ENCODE data around the gene ERMN. TPM values are rescaled to one million over a fixed set of nuclear protein-coding genes. Genes with fewer than 3 reads are reported as not detected.
A peak's percentile ranks its signal among the peaks of the same experiment; 100 is the strongest.

Gene ERMN
- total RNA-seq, 1 donor from 2014 or later, result not detected

DNA sequence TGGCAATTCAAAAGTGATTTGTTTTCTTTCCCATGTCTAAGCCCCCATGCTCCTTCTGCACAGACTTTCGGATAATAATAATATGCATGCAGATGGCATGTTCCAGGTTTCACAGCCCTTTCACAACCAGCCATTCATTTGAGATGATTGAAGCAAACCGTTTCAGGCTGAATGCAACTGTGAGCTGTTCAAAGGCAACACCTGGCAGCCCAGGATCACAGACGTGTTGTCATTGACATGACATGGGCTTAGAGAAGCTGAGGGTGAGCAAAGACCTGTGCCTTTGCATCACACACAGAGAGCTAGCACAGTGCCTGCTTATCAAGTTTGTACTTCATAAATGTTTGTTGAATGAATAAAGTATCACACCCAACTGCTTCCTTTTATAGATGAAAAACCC, 12.4 kb upstream of the ERMN start:
- Mint-ChIP-seq H3K36me3 (ENCODE audit: unreplicated experiment) (peaks cover 5% of the 10 kb centered on the region), H3K4me3 (ENCODE audit: unreplicated experiment) (no peak overlapping the region), H3K9me3 (ENCODE audit: unreplicated experiment) (peaks cover 7% of the 10 kb centered on the region), H3K27ac (ENCODE audit: unreplicated experiment) (no peak overlapping the region), H3K4me1 (ENCODE audit: low read depth, unreplicated experiment) (no peaks in the 10 kb centered on the region), H3K27me3 (ENCODE audit: unreplicated experiment) (peaks cover 3% of the 10 kb centered on the region)
- no peak for DNase-seq
- TF ChIP-seq, protein P1, sequence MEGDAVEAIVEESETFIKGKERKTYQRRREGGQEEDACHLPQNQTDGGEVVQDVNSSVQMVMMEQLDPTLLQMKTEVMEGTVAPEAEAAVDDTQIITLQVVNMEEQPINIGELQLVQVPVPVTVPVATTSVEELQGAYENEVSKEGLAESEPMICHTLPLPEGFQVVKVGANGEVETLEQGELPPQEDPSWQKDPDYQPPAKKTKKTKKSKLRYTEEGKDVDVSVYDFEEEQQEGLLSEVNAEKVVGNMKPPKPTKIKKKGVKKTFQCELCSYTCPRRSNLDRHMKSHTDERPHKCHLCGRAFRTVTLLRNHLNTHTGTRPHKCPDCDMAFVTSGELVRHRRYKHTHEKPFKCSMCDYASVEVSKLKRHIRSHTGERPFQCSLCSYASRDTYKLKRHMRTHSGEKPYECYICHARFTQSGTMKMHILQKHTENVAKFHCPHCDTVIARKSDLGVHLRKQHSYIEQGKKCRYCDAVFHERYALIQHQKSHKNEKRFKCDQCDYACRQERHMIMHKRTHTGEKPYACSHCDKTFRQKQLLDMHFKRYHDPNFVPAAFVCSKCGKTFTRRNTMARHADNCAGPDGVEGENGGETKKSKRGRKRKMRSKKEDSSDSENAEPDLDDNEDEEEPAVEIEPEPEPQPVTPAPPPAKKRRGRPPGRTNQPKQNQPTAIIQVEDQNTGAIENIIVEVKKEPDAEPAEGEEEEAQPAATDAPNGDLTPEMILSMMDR (IDR thresholded peaks at IDR 0.05; ENCODE audit: partially characterized antibody, unreplicated experiment), result no peak

DNA sequence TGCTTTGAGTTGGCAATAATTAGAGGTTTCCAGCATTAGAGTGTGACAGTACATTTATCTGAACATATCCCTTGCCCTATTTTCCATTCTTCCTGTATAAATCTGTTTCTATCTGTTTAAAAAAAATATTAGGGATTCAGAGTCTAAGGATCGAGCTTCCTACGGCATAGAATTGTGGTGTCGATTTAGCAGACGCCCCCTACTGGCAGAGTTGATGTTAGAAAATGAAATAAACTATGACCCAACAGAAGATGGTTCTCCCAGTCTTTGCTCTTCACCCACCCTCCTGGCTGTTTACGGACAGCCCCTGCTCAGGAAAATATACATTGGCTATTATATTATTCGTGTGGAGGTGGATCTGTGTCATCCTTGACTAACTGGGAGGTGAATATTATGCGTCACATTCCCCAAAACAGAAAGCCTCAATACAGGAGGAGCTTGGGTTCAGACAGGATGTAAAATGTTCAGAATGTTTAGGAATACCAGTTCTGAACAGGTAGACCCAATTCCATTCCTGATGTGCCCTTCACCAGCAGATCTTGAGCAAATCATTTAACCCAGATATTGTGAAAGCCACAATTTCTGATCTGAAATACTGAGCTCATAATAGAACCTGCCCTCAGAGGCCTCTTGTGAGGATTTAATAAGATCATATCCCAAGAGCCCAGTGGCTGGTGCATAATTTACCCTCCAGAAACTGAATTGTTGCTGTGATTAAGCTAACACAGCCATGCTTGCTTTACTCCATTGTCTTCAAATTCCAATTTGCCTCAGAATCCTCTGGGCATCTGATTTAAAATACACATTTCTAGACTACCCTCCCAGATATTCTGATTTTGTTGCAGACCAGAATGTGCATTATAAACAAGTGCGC, 10.8 kb upstream of the ERMN start:
- Mint-ChIP-seq H3K27ac (ENCODE audit: unreplicated experiment) (no peak overlapping the region), H3K27me3 (ENCODE audit: unreplicated experiment) (no peaks in the 10 kb centered on the region), H3K9me3 (ENCODE audit: unreplicated experiment) (peaks cover 4% of the 10 kb centered on the region), H3K4me3 (ENCODE audit: unreplicated experiment) (no peak overlapping the region), H3K4me1 (ENCODE audit: low read depth, unreplicated experiment) (no peaks in the 10 kb centered on the region), H3K36me3 (ENCODE audit: unreplicated experiment) (no peaks in the 10 kb centered on the region)
- TF ChIP-seq, protein P1 (IDR thresholded peaks at IDR 0.05; ENCODE audit: partially characterized antibody, unreplicated experiment), result peak; percentile 90
- DNase-seq, result peak; percentile 23

DNA sequence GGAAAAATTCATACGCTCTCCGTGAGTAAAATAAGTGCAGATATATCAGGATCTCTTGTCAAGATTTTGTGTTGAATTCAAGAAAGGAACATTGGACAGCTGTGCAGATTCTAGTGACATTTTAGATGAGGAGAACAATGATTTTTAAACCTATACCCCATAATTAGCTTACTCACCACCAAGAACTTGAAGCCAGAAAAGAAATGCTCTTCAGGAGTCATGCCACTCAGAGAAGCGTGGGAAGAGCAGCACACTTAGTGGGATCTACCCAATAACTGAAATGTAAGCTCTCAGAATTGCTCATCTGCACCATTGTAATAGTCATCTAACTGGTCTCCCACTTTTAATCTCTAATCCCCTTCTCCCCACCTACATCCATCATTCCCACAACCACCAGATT, 9.2 kb upstream of the ERMN start:
- no peaks in the 10 kb centered on the region for H3K9me3 Mint-ChIP-seq (ENCODE audit: unreplicated experiment)
- no peak overlapping the region for H3K4me3 Mint-ChIP-seq (ENCODE audit: unreplicated experiment)
- no peak overlapping the region for H3K27ac Mint-ChIP-seq (ENCODE audit: unreplicated experiment)
- no peak for DNase-seq
- H3K36me3 Mint-ChIP-seq (ENCODE audit: unreplicated experiment), result no peaks in the 10 kb centered on the region
- no peaks in the 10 kb centered on the region for H3K4me1 Mint-ChIP-seq (ENCODE audit: low read depth, unreplicated experiment)
- H3K27me3 Mint-ChIP-seq (ENCODE audit: unreplicated experiment), result no peaks in the 10 kb centered on the region
- TF ChIP-seq, protein P1 (IDR thresholded peaks at IDR 0.05; ENCODE audit: partially characterized antibody, unreplicated experiment), result peak; percentile 11

DNA sequence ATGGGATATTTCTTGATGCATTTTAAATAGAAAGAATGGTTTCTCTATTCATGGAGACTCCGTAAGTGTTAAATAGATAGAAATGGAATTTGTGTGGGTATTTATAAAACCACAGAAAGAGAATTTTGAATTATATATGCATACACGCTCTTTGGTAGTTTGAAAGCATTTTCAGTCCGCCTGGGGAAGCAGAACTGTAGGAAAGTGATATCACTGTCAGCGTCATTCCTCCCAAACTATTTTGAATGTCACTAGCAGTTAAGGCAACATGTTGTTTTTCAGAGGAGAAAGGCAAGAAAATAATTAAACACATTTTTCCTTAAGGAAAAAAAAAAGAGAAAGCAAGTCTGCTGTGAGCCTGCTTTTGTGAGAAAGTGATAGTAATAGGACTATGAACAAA, 8.7 kb upstream of the ERMN start:
- TF ChIP-seq, protein P1 (IDR thresholded peaks at IDR 0.05; ENCODE audit: partially characterized antibody, unreplicated experiment), result no peak
- H3K27me3 Mint-ChIP-seq (ENCODE audit: unreplicated experiment), result no peaks in the 10 kb centered on the region
- no peak overlapping the region for H3K4me3 Mint-ChIP-seq (ENCODE audit: unreplicated experiment)

DNA sequence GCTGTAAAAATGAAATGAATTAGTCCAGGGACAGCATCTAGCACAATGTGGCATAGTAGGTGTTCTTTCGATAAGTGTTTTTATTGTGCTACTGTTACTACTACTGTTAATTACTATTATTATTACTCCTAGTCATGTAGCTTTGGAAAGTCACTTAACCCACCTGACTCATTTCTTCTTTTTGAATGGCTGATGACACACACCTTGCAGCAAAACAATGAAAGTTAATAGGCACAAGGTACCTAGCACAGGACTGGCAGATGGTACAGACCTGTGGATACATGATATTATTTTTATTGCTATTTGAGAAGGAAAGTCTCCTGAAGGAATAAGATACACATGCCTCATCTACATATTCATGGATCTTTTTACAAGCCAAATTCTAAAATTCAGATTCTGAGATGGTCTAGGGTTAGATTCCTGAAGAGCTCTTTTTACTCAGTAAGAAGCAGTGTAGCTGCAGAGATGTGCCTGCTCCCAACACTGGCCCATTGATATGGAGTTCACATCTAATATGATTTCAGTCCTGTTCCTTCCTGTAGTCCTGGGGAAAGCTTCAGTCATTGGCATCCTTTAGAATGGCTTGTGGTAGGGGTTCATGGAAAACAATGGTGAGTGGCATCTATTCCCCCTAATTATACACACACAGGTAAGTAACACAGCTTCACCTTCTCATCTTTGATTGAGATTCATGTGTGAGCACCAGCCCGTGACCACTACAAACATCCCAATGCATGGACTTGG, 7.9 kb upstream of the ERMN start:
- TF ChIP-seq, protein P1 (IDR thresholded peaks at IDR 0.05; ENCODE audit: partially characterized antibody, unreplicated experiment), result no peak

More for the DNA sequence above, 8.7 kb upstream of the ERMN start:
- Mint-ChIP-seq H3K9me3 (ENCODE audit: unreplicated experiment) (no peaks in the 10 kb centered on the region), H3K36me3 (ENCODE audit: unreplicated experiment) (no peaks in the 10 kb centered on the region), H3K4me1 (ENCODE audit: low read depth, unreplicated experiment) (no peaks in the 10 kb centered on the region), H3K27ac (ENCODE audit: unreplicated experiment) (no peak overlapping the region)
- no peak for DNase-seq

More for the DNA sequence above, 7.9 kb upstream of the ERMN start:
- no peak for DNase-seq
- no peak overlapping the region for H3K27ac Mint-ChIP-seq (ENCODE audit: unreplicated experiment)
- H3K4me3 Mint-ChIP-seq (ENCODE audit: unreplicated experiment), result no peak overlapping the region
- no peaks in the 10 kb centered on the region for H3K27me3 Mint-ChIP-seq (ENCODE audit: unreplicated experiment)
- no peaks in the 10 kb centered on the region for H3K4me1 Mint-ChIP-seq (ENCODE audit: low read depth, unreplicated experiment)
- H3K36me3 Mint-ChIP-seq (ENCODE audit: unreplicated experiment), result no peaks in the 10 kb centered on the region
- no peaks in the 10 kb centered on the region for H3K9me3 Mint-ChIP-seq (ENCODE audit: unreplicated experiment)
